ENCODE measurements around the gene LGI2.

GRCh38 chr4:25032126-25032525, 1.4 kb upstream of the LGI2 start:
- TF ChIP-seq, protein P1, sequence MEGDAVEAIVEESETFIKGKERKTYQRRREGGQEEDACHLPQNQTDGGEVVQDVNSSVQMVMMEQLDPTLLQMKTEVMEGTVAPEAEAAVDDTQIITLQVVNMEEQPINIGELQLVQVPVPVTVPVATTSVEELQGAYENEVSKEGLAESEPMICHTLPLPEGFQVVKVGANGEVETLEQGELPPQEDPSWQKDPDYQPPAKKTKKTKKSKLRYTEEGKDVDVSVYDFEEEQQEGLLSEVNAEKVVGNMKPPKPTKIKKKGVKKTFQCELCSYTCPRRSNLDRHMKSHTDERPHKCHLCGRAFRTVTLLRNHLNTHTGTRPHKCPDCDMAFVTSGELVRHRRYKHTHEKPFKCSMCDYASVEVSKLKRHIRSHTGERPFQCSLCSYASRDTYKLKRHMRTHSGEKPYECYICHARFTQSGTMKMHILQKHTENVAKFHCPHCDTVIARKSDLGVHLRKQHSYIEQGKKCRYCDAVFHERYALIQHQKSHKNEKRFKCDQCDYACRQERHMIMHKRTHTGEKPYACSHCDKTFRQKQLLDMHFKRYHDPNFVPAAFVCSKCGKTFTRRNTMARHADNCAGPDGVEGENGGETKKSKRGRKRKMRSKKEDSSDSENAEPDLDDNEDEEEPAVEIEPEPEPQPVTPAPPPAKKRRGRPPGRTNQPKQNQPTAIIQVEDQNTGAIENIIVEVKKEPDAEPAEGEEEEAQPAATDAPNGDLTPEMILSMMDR (conservative IDR thresholded peaks at IDR 0.05; ENCODE audit: low read depth, low read length) = no peak
- no peak for TF ChIP-seq EZH2 (IDR thresholded peaks at IDR 0.05; ENCODE audit: borderline replicate concordance, low read depth, low read length, poor library complexity, severe bottlenecking)

Measured in A673 (cell line).